DOHH2 (cell line): Measurements from ENCODE around the gene CD302.

ENCODE experiments used
- H3F3A ChIP-seq: fragments of 200-600 bp; sonication (generic), shearing (Covaris generic); 2 replicates; pipeline ENCODE4 v1.6.0; 2016; ENCODE audit warnings: antibody characterized with exemption, mild to moderate bottlenecking; ENCODE audit not compliant: control insufficient read depth, insufficient read depth
- H3K27ac ChIP-seq: fragments of 200-600 bp; sonication (generic); 2 replicates; pipeline ENCODE4 v1.5.1; 2014; ENCODE audit warnings: low read depth, mild to moderate bottlenecking, low read length, moderate library complexity
- H3K27me3 ChIP-seq: fragments of 200-600 bp; sonication (generic); 2 replicates; pipeline ENCODE4 v1.6.1; 2014; ENCODE audit warnings: mild to moderate bottlenecking, low read length, mixed read lengths; ENCODE audit not compliant: control insufficient read depth
- H3K36me3 ChIP-seq: fragments of 200-600 bp; sonication (generic); 2 replicates; pipeline ENCODE4 v1.6.1; 2014; ENCODE audit warnings: mild to moderate bottlenecking, low read length, moderate library complexity, mixed read lengths; ENCODE audit not compliant: control insufficient read depth
- H3K4me1 ChIP-seq: fragments of 200-600 bp; sonication (generic); 2 replicates; pipeline ENCODE4 v1.6.1; 2014; ENCODE audit warnings: mild to moderate bottlenecking, low read length, mixed read lengths; ENCODE audit not compliant: control insufficient read depth
- H3K4me2 ChIP-seq: fragments of 200-600 bp; sonication (generic); 2 replicates; pipeline ENCODE4 v1.6.0; 2014; ENCODE audit warnings: mild to moderate bottlenecking, low read length, moderate library complexity
- H3K4me3 ChIP-seq: fragments of 200-600 bp; sonication (generic); 2 replicates; pipeline ENCODE4 v1.5.1; 2014; ENCODE audit warnings: mild to moderate bottlenecking, low read length, mixed read lengths
- H3K79me2 ChIP-seq: fragments of 200-600 bp; sonication (generic); 2 replicates; pipeline ENCODE4 v1.6.1; 2014; ENCODE audit warnings: mild to moderate bottlenecking, low read length, mixed read lengths; ENCODE audit not compliant: control insufficient read depth
- H3K9me2 ChIP-seq: fragments of 200-600 bp; sonication (generic); replicated peaks from 2 replicates; pipeline ENCODE4 v1.6.1; 2014; ENCODE audit warnings: mild to moderate bottlenecking, low read length, mixed read lengths; ENCODE audit not compliant: control insufficient read depth
- H3K9me3 ChIP-seq: fragments of 200-600 bp; sonication (generic); 2 replicates; pipeline ENCODE4 v1.6.1; 2014; ENCODE audit warnings: antibody characterized with exemption, low read length, mixed read lengths; ENCODE audit not compliant: control insufficient read depth, insufficient read depth
- H4K20me1 ChIP-seq: fragments of 200-600 bp; sonication (generic); 2 replicates; pipeline ENCODE4 v1.6.0; 2014; ENCODE audit warnings: low read depth, mild to moderate bottlenecking, antibody characterized with exemption, low read length, moderate library complexity; ENCODE audit not compliant: control insufficient read depth, insufficient read depth
- CTCF ChIP-seq: fragments of 200-600 bp; sonication (generic); IDR thresholded peaks from one replicate; pipeline ENCODE4 v1.5.1; 2014; ENCODE audit warnings: antibody characterized with exemption, mild to moderate bottlenecking, low read depth, low read length; ENCODE audit not compliant: poor library complexity, severe bottlenecking
- EZH2phosphoT487 ChIP-seq: fragments of 200-600 bp; sonication (generic); IDR thresholded peaks from 2 replicates; pipeline ENCODE4 v1.6.1; 2017; ENCODE audit warnings: borderline replicate concordance, mild to moderate bottlenecking, antibody characterized with exemption, low read length, moderate library complexity, mixed read lengths

The CD302 gene

GRCh38 chr2:159798376-159798725, 343 bp upstream of the CD302 start:
- peak overlapping the region; percentile 72 for H3K4me2 ChIP-seq

GRCh38 chr2:159797225-159797542, 824 bp downstream of the CD302 start:
- no peaks in the 10 kb centered on the region for H3F3A ChIP-seq
- TF ChIP-seq CTCF (no peak), EZH2phosphoT487 (no peak)
- peaks cover 29% of the 10 kb centered on the region for H3K27me3 ChIP-seq
- no peaks in the 10 kb centered on the region for H3K79me2 ChIP-seq
- H3K9me3 ChIP-seq: no peaks in the 10 kb centered on the region
- no peaks in the 10 kb centered on the region for H3K36me3 ChIP-seq
- H4K20me1 ChIP-seq: no peaks in the 10 kb centered on the region
- H3K4me1 ChIP-seq: peaks cover 23% of the 10 kb centered on the region
- H3K27ac ChIP-seq: no peak overlapping the region
- H3K4me2 ChIP-seq: peak overlapping the region; percentile 72
- peak overlapping the region; percentile 73 for H3K4me3 ChIP-seq
- no peaks in the 10 kb centered on the region for H3K9me2 ChIP-seq

More at GRCh38 chr2:159798376-159798725, 343 bp upstream of the CD302 start:
- H3F3A ChIP-seq: no peaks in the 10 kb centered on the region
- H3K9me2 ChIP-seq: no peaks in the 10 kb centered on the region
- peaks cover 23% of the 10 kb centered on the region for H3K4me1 ChIP-seq
- H3K36me3 ChIP-seq: no peaks in the 10 kb centered on the region
- H4K20me1 ChIP-seq: no peaks in the 10 kb centered on the region
- peaks cover 29% of the 10 kb centered on the region for H3K27me3 ChIP-seq
- no peaks in the 10 kb centered on the region for H3K9me3 ChIP-seq
- H3K27ac ChIP-seq: no peak overlapping the region
- H3K4me3 ChIP-seq: peak overlapping the region; percentile 73
- no peak for TF ChIP-seq CTCF
- no peak for TF ChIP-seq EZH2phosphoT487
- H3K79me2 ChIP-seq: no peaks in the 10 kb centered on the region

- Histone ChIP-seq H3K79me2 (no peaks in the 10 kb centered on the region), H3K4me3 (no peak overlapping the region), H3K27ac (no peak overlapping the region), H4K20me1 (no peaks in the 10 kb centered on the region), H3K4me1 (peaks cover 16% of the 10 kb centered on the region; the same call in 1 of the 2 replicates), H3K27me3 (peaks cover 29% of the 10 kb centered on the region), H3K9me2 (no peaks in the 10 kb centered on the region), H3K36me3 (no peaks in the 10 kb centered on the region), H3F3A (no peaks in the 10 kb centered on the region), H3K4me2 (peak overlapping the region; percentile 72; the same call in 1 of the 2 replicates), H3K9me3 (no peaks in the 10 kb centered on the region)
- TF ChIP-seq CTCF (no peak), EZH2phosphoT487 (no peak)
Observed at GRCh38 chr2:159795841-159796690, 1.9 kb downstream of the CD302 start.
